PC-9 (cell line): ENCODE measurements around the gene C20orf204. TPM values are rescaled to one million over a fixed set of nuclear protein-coding genes. Genes with fewer than 3 reads are reported as not detected.

Experiments
- BruUV-seq: library from RNA; stranded (reverse); fragments of 400-500 nt; replicated peaks from 2 replicates; lab custom pipeline; 2021; lab: Mats Ljungman, UMichigan
- CTCF ChIA-PET: fragments of 300-600 bp; sonication (Branson Sonifier 250); formaldehyde crosslinking; loops from one replicate; lab custom pipeline; 2022; ENCODE audit warnings: antibody characterized with exemption; lab: Charles Lee
- POLR2A ChIA-PET: fragments of 300-600 bp; sonication (Branson Sonifier 250); formaldehyde crosslinking; loops from one replicate; lab custom pipeline; 2022; ENCODE audit warnings: antibody characterized with exemption; ENCODE audit not compliant: unreplicated experiment; lab: Charles Lee
- DNase-seq, 2 experiments: peaks; one replicate each; pipeline versions ENCODE4 v3.0.0 to v3.0.0-alpha.2; 2015 to 2022; ENCODE audit warnings: mixed read lengths in 1 of 2
- H2AFZ ChIP-seq: fragments of 200-600 bp; sonication (generic); 2 replicates; pipeline ENCODE4 v1.8.1; 2017; ENCODE audit warnings: antibody characterized with exemption
- H3F3A ChIP-seq: fragments of 200-600 bp; sonication (generic); 2 replicates; pipeline ENCODE4 v1.8.1; 2017; ENCODE audit warnings: antibody characterized with exemption, mild to moderate bottlenecking, low read depth; ENCODE audit not compliant: insufficient read depth
- H3K27ac ChIP-seq: fragments of 200-600 bp; sonication (generic); 2 replicates; pipeline ENCODE4 v1.6.1; 2016; ENCODE audit warnings: mixed run types
- H3K27me3 ChIP-seq: fragments of 200-600 bp; sonication (generic); 2 replicates; pipeline ENCODE4 v1.6.1; 2016; ENCODE audit warnings: low read depth, mixed run types; ENCODE audit not compliant: insufficient read depth
- H3K36me3 ChIP-seq: fragments of 200-600 bp; sonication (generic); 2 replicates; pipeline ENCODE4 v1.6.1; 2016; ENCODE audit warnings: low read depth, mixed run types
- H3K4me1 ChIP-seq: fragments of 200-600 bp; sonication (generic); replicated peaks from 2 replicates; pipeline ENCODE4 v1.6.1; 2016; ENCODE audit warnings: mixed run types; ENCODE audit not compliant: insufficient read depth
- H3K4me2 ChIP-seq: fragments of 200-600 bp; sonication (generic); 2 replicates; pipeline ENCODE4 v1.6.1; 2017; ENCODE audit warnings: mixed run types
- H3K4me3 ChIP-seq: fragments of 200-600 bp; sonication (generic); 2 replicates; pipeline ENCODE4 v1.6.1; 2016; ENCODE audit warnings: mixed run types
- H3K79me2 ChIP-seq: fragments of 200-600 bp; sonication (generic); 2 replicates; pipeline ENCODE4 v1.6.1; 2017; ENCODE audit warnings: low read depth, mixed run types
- H3K9me2 ChIP-seq: fragments of 200-600 bp; sonication (generic); 2 replicates; pipeline ENCODE4 v1.8.1; 2017; ENCODE audit warnings: mild to moderate bottlenecking; ENCODE audit not compliant: insufficient read depth
- H3K9me3 ChIP-seq: fragments of 200-600 bp; sonication (generic); 2 replicates; pipeline ENCODE4 v1.8.1; 2016; ENCODE audit warnings: low read depth; ENCODE audit not compliant: insufficient read depth
- H4K20me1 ChIP-seq: fragments of 200-600 bp; sonication (generic); 2 replicates; pipeline ENCODE4 v1.8.1; 2017; ENCODE audit not compliant: insufficient read depth
- EZH2 ChIP-seq: fragments of 200-600 bp; sonication (generic); IDR thresholded peaks from 2 replicates; pipeline ENCODE4 v1.8.0; 2017; ENCODE audit warnings: antibody characterized with exemption, low read depth
- intact Hi-C: fragments of 100-400 bp; cut with micrococcal nuclease; formaldehyde crosslinking; loops from one replicate; pipeline ENCODE4 v1.10.0; 2022; ENCODE audit not compliant: unreplicated experiment
- total RNA-seq: library from RNA; stranded (reverse); gene quantifications from 2 replicates; pipeline ENCODE4 v1.2.3, GENCODE V29; 2021
- TF ChIP-seq, protein P1 (sequence below): fragments of 200-600 bp; sonication (generic); conservative IDR thresholded peaks from 2 replicates; pipeline ENCODE4 v1.6.1; 2017; ENCODE audit warnings: mixed run types, antibody characterized with exemption, mild to moderate bottlenecking, moderate library complexity

C20orf204 gene
- total RNA-seq, 1 experiment from 2014 or later, result 3.8 TPM

DNA sequence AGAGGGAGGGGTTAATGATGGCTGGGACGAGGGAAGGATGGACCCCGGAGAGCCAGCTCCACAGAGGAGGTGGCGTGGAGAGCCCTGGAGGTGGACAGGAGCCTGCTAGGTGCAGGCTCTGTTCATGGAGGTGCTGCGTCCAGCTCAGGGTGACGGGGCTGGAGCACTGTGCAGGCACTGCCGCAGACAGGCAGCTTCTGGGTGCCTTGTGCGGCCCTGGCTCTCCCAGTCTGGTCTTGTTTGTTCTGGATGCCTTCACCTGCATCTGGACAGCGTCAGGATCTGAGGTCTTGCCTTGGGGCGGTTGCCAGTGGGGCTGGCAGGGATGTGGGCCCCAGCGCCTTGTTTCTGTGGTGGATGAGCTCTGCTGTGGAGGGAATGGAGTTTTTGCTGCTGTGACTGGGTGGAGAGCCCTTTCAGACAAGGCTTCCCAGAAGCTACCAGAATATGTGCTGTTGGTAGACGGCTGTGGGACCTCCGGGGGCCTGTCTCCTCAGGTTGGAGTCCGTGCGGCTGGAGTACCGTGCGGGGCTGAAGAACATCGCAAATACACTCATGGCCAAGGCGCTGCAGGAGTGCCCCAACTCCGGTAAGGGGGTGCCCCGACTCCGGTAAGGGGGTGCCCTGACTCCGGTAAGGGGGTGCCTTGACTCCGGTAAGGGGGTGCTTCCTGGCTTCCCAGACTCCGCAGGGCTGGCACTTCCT is 7.8 kb upstream of the C20orf204 start:
- Histone ChIP-seq H2AFZ (no peak overlapping the region), H3K27me3 (no peaks in the 10 kb centered on the region), H3K79me2 (no peaks in the 10 kb centered on the region), H3K36me3 (peaks cover 16% of the 10 kb centered on the region), H3K9me3 (no peaks in the 10 kb centered on the region), H3K4me1 (no peaks in the 10 kb centered on the region), H3K27ac (no peak overlapping the region), H3F3A (no peaks in the 10 kb centered on the region), H3K9me2 (no peaks in the 10 kb centered on the region), H3K4me3 (no peak overlapping the region), H3K4me2 (no peak overlapping the region), H4K20me1 (peaks cover 22% of the 10 kb centered on the region)
- BruUV-seq, result no TSS peak
- no peak for DNase-seq
- intact Hi-C loops, result no loop called here
- TF ChIP-seq, protein P1, sequence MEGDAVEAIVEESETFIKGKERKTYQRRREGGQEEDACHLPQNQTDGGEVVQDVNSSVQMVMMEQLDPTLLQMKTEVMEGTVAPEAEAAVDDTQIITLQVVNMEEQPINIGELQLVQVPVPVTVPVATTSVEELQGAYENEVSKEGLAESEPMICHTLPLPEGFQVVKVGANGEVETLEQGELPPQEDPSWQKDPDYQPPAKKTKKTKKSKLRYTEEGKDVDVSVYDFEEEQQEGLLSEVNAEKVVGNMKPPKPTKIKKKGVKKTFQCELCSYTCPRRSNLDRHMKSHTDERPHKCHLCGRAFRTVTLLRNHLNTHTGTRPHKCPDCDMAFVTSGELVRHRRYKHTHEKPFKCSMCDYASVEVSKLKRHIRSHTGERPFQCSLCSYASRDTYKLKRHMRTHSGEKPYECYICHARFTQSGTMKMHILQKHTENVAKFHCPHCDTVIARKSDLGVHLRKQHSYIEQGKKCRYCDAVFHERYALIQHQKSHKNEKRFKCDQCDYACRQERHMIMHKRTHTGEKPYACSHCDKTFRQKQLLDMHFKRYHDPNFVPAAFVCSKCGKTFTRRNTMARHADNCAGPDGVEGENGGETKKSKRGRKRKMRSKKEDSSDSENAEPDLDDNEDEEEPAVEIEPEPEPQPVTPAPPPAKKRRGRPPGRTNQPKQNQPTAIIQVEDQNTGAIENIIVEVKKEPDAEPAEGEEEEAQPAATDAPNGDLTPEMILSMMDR, result no peak
- no peak for TF ChIP-seq EZH2
- ChIA-PET POLR2A (no interaction called here), CTCF (no interaction called here)

- Histone ChIP-seq H4K20me1 (peaks cover 21% of the 10 kb centered on the region), H3K9me3 (no peaks in the 10 kb centered on the region), H3K27ac (no peak overlapping the region), H3K79me2 (no peaks in the 10 kb centered on the region), H3F3A (peaks cover 5% of the 10 kb centered on the region; the same call in 1 of the 2 replicates), H3K4me2 (no peak overlapping the region), H3K9me2 (no peaks in the 10 kb centered on the region), H3K36me3 (peaks cover 16% of the 10 kb centered on the region), H3K27me3 (no peaks in the 10 kb centered on the region), H3K4me3 (no peak overlapping the region), H2AFZ (no peak overlapping the region), H3K4me1 (no peaks in the 10 kb centered on the region)
- BruUV-seq, result no TSS peak
- CTCF ChIA-PET, result no interaction called here
- intact Hi-C loops, result no loop called here
- no peak for TF ChIP-seq EZH2
- TF ChIP-seq, protein P1, result no peak
- no peak for DNase-seq
- POLR2A ChIA-PET, result no interaction called here
Measured at GRCh38 chr20:64029293-64030117, 6.5 kb upstream of the C20orf204 start.

- intact Hi-C loops, result no loop called here
- Histone ChIP-seq H3K4me2 (no peak overlapping the region), H3K4me3 (no peak overlapping the region), H3K27me3 (no peaks in the 10 kb centered on the region), H3K27ac (no peak overlapping the region), H3K9me2 (no peaks in the 10 kb centered on the region), H4K20me1 (peaks cover 16% of the 10 kb centered on the region), H3K9me3 (no peaks in the 10 kb centered on the region), H3K79me2 (no peaks in the 10 kb centered on the region), H3K36me3 (peaks cover 16% of the 10 kb centered on the region), H2AFZ (no peak overlapping the region), H3F3A (peaks cover 15% of the 10 kb centered on the region; the same call in 1 of the 2 replicates), H3K4me1 (no peaks in the 10 kb centered on the region)
- ChIA-PET CTCF (no interaction called here), POLR2A (no interaction called here)
- TF ChIP-seq, protein P1, result no peak
- TF ChIP-seq EZH2, result no peak
- no TSS peak for BruUV-seq
- DNase-seq, result no peak
Measured at GRCh38 chr20:64030371-64031134, 5.4 kb upstream of the C20orf204 start.
